HG03439 (cell line): Measurements from ENCODE around the gene SUN1.
"Not testable (repeated sequence)": the region's sequence is repeated elsewhere in the genome, so short reads cannot be mapped to it uniquely, and the experiment has no call there.

Experiments
- ATAC-seq: cut with Tn5 transposase; IDR thresholded peaks from one replicate; pipeline ENCODE4 v1.9.1; 2021; ENCODE audit warnings: mild to moderate bottlenecking, moderate library complexity; ENCODE audit not compliant: unreplicated experiment

The SUN1 gene

DNA sequence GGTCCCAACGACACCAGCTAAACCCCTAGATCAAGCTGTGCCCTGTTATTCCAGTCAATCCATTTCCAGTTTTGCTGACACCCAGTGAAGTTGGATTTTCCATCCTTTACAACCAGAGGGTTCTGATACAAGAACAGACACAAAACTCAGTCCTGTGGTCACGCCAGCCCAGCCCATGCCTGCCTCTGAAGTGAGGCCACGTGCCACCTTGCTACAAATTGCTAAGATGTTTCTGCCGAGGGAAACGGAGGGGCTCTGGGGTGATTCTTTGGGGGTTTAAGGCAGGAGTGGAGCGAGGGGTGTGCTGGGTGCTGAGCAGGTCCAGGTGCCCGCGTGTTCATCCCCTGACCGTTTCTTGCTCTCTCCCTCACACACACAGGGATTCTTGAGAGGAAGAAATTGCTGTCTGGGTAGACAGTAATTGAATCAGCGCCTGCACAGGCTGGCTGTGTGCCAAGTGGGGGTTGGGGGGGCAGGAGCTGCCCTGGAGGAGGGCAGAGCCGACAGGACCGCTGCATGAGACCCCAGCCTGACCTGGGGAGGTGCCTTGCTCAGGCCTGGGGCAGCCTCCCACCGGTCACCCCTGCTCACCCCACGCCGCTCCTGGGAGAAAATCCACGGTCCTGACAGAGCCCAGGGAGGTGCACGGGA is 84.1 kb downstream of the SUN1 start:
- no peak for ATAC-seq

GRCh38 chr7:917255-918117 is 85.2 kb downstream of the SUN1 start:
- ATAC-seq, result no peak

GRCh38 chr7:918118-918425 is 85.8 kb downstream of the SUN1 start:
- ATAC-seq, result no peak

- no peak for ATAC-seq
These were observed 86.3 kb downstream of the SUN1 start for GRCh38 chr7:918441-919113.

GRCh38 chr7:919114-919442 is 86.8 kb downstream of the SUN1 start:
- no peak for ATAC-seq

DNA sequence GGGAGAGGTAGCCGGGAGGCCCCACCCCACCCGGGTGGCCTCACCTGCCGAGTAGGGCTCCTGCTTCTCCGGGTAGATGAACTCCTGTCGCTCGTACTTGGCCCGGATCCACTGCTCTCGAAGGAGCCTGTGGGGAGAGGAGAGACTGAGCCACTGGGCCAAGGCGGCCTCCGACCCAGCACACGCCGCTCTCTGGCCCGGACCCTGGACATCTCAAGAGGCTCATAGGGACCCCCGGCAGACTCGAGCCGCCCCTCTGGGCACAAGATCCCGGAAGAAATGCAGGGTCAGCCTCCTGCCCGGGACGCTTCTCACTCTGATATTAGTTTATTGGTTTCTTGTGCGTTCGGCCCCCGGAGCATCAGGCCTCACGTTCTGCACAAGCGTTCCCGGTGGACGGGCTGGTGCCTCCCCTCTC is 87.7 kb downstream of the SUN1 start:
- no peak for ATAC-seq

DNA sequence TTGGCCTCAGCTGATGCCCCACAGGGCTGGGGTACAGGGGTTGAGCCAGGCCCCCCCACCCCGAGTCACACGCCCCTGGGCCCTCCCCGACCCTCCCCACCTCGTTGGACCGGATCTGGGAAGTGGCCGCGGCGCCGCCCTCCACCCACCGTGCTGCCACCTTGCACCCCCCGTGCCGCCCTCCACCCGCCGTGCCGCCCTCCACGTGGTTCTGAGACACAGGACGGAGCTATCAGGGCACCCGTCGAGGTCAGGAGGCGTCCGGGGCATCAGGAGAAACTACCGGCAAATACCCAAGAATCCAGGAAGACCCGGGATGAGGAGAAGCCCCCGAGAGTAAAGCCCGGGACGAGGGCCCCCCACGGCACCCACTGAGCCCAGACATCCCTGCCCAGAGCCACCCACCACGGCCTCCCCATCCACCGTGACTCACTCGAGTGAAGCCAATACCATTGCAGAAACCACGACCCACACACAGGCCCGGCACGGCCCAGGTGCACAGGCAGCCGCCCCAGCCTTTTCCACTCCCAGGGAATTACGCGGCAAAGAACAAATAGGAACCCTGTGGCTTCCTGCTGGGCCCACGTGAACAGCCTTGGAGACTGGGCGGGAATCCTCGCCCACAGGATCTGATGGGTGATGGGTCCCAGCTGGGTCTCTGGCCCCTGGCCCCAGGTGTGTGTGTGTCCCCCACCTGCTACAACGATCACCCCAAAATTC is 88.2 kb downstream of the SUN1 start:
- ATAC-seq, result no peak

DNA sequence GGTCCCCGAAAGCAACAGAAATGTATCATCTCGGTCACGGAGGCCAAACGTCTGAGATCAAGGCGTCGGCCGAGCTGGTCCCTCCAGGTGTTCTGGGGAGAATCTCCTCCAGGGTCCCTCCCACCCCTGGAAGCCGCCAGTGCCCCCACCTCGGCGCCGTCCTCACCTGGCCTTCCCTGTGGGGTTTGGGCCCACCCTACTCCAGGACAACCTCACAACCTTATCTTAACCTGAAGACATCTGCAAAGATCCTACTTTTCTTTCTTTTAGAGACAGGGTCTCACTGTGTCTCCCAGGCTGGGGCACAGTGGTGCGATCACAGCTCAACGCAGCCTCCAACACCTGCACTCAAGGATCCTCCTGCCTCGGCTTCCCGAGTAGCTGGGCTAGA is 88.8 kb downstream of the SUN1 start:
- ATAC-seq, result no peak

DNA sequence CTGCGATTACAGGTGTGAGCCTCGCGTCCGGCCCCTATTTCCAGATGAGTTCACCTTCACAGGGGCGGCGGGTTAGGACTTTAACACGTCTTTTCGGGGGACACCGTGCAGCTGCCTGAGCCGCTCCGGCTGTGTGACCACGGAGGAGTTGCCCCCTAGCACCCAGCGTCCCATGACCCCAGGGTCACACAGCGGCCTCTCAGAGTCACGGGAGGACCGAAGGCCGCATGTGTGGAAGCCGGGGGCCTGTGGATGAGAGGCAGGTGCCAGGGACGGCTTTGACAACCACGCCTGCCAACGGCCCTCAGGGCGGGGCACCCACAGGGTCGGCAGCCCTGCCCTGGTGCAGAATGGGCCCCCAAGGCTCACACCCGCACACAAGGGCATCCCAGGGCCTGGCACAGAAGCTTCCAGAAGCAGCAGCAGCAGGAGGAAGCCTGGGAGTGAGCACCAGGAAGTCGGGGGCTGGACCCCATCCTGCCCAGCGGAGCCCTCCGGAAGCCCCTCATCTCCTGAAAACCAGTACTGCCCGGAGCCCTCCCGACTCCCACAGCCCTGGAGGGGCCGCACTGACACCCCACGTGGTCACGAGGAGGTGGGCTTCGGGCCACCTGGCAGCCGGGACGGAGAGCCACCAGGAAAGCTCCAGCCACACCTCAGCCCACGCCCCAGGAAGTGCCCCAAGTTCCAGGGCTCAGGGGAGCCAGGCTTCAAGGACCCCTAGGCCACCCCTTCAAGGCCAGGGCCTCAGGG is 89.5 kb downstream of the SUN1 start:
- ATAC-seq, result no peak

GRCh38 chr7:922334-923107 is 90.2 kb downstream of the SUN1 start:
- no peak for ATAC-seq

- peak; percentile 61 for ATAC-seq
These were observed 91.1 kb downstream of the SUN1 start for GRCh38 chr7:923108-924041.

DNA sequence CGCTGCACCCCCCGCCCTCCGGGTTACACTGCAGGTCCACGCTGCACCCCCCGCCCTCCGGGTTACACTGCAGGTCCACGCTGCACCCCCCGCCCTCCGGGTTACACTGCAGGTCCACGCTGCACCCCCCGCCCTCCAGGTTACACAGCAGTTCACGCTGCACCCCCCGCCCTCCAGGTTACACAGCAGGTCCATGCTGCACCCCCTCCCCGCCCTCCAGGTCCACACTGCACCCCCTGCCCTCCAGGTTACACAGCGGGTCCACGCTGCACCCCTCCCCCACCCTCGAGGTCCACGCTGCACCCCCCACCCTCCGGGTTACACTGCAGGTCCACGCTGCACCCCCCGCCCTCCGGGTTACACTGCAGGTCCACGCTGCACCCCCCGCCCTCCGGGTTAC is 91.8 kb downstream of the SUN1 start:
- ATAC-seq, result not testable (repeated sequence)
